Amniotic stem cell (primary cell): Measurements from ENCODE around the gene CACNA1B.

Experiments
- DNase-seq: peaks from one replicate; lab custom pipeline; 2025; lab: John Stamatoyannopoulos, UW

Gene CACNA1B

GRCh38 chr9:138040446-138041430 is 163.2 kb downstream of the CACNA1B start:
- no peak for DNase-seq

- DNase-seq, result no peak
Measured at GRCh38 chr9:138042146-138042545, 164.6 kb downstream of the CACNA1B start.

- DNase-seq, result no peak
Measured at GRCh38 chr9:138042640-138043039, 165.1 kb downstream of the CACNA1B start.

- no peak for DNase-seq
Measured at GRCh38 chr9:138043061-138043410, 165.5 kb downstream of the CACNA1B start.

- no peak for DNase-seq
Measured at GRCh38 chr9:138043411-138044345, 166.1 kb downstream of the CACNA1B start.

GRCh38 chr9:138044485-138045383 is 167.2 kb downstream of the CACNA1B start:
- no peak for DNase-seq

- no peak for DNase-seq
Measured at GRCh38 chr9:138045541-138046490, 168.2 kb downstream of the CACNA1B start.

- no peak for DNase-seq
Measured at GRCh38 chr9:138046641-138047301, 169.2 kb downstream of the CACNA1B start.

- no peak for DNase-seq
Measured at GRCh38 chr9:138047469-138048040, 170.0 kb downstream of the CACNA1B start.

GRCh38 chr9:138048184-138048583 is 170.6 kb downstream of the CACNA1B start:
- no peak for DNase-seq

GRCh38 chr9:138049085-138049778 is 171.7 kb downstream of the CACNA1B start:
- no peak for DNase-seq

GRCh38 chr9:138049779-138050471 is 172.3 kb downstream of the CACNA1B start:
- DNase-seq, result no peak

- DNase-seq, result no peak
Measured at GRCh38 chr9:138050472-138051330, 173.1 kb downstream of the CACNA1B start.

GRCh38 chr9:138051586-138052321 is 174.2 kb downstream of the CACNA1B start:
- no peak for DNase-seq

GRCh38 chr9:138052322-138052615 is 174.7 kb downstream of the CACNA1B start:
- no peak for DNase-seq

- no peak for DNase-seq
Measured at GRCh38 chr9:138052635-138053320, 175.2 kb downstream of the CACNA1B start.
